GM23338 (cell line): Measurements from ENCODE around the gene RBFOX1. TPM values are rescaled to one million over a fixed set of nuclear protein-coding genes. Genes with fewer than 3 reads are reported as not detected.

Experiments used
- ATAC-seq: fragments of 200-7000 bp; cut with Tn5 transposase; 3 replicates; pipeline ENCODE4 v1.9.1; 2020
- DNase-seq: peaks from one replicate; pipeline ENCODE4 v3.0.0-alpha.2; 2015; ENCODE audit warnings: low spot score
- H2AFZ ChIP-seq: fragments of 200-600 bp; sonication (generic); 2 replicates; pipeline ENCODE4 v1.8.0; 2016; ENCODE audit warnings: antibody characterized with exemption, mild to moderate bottlenecking, moderate library complexity
- H3F3A ChIP-seq: fragments of 200-600 bp; sonication (generic); replicated peaks from 2 replicates; pipeline ENCODE4 v1.8.0; 2017; ENCODE audit warnings: antibody characterized with exemption, mixed run types, low read depth
- H3K27ac ChIP-seq: fragments of 200-600 bp; sonication (generic); 2 replicates; pipeline ENCODE4 v1.6.1; 2016; ENCODE audit warnings: low read depth
- H3K27me3 ChIP-seq: fragments of 200-600 bp; sonication (generic); 2 replicates; pipeline ENCODE4 v1.8.0; 2016; ENCODE audit warnings: mild to moderate bottlenecking, mixed run types, moderate library complexity; ENCODE audit not compliant: insufficient read depth
- H3K36me3 ChIP-seq: fragments of 200-600 bp; sonication (generic); 2 replicates; pipeline ENCODE4 v1.8.0; 2016; ENCODE audit warnings: mild to moderate bottlenecking; ENCODE audit not compliant: insufficient read depth
- H3K4me1 ChIP-seq: fragments of 200-600 bp; sonication (generic); 2 replicates; pipeline ENCODE4 v1.8.0; 2016; ENCODE audit warnings: mild to moderate bottlenecking, moderate library complexity; ENCODE audit not compliant: insufficient read depth
- H3K4me2 ChIP-seq: fragments of 200-600 bp; sonication (generic); 2 replicates; pipeline ENCODE4 v1.7.1; 2017; ENCODE audit warnings: mixed run types
- H3K4me3 ChIP-seq: fragments of 200-600 bp; sonication (generic); 2 replicates; pipeline ENCODE4 v1.6.1; 2016; ENCODE audit warnings: mixed run types
- H3K79me2 ChIP-seq: fragments of 200-600 bp; sonication (generic); replicated peaks from 2 replicates; pipeline ENCODE4 v1.8.0; 2017; ENCODE audit warnings: mild to moderate bottlenecking; ENCODE audit not compliant: insufficient read depth
- H3K9me2 ChIP-seq: fragments of 200-600 bp; sonication (generic); 2 replicates; pipeline ENCODE4 v1.8.0; 2017; ENCODE audit not compliant: insufficient read depth
- H4K20me1 ChIP-seq: fragments of 200-600 bp; sonication (generic); replicated peaks from 2 replicates; pipeline ENCODE4 v1.8.0; 2017; ENCODE audit warnings: mild to moderate bottlenecking; ENCODE audit not compliant: insufficient read depth
- H3K27ac Mint-ChIP-seq: 2 replicates; pipeline ENCODE4 v1.8.0; 2020; ENCODE audit warnings: inconsistent platforms, mild to moderate bottlenecking, moderate library complexity, mixed read lengths
- H3K27me3 Mint-ChIP-seq: 3 replicates; pipeline ENCODE4 v1.8.0; 2022; ENCODE audit warnings: low read depth, mild to moderate bottlenecking, moderate library complexity, mixed read lengths, inconsistent platforms; ENCODE audit not compliant: insufficient read depth, poor library complexity
- H3K36me3 Mint-ChIP-seq: 3 replicates; pipeline ENCODE4 v1.8.0; 2021; ENCODE audit warnings: low read depth, mild to moderate bottlenecking, inconsistent platforms, moderate library complexity, mixed read lengths
- H3K4me1 Mint-ChIP-seq: 3 replicates; pipeline ENCODE4 v1.8.0; 2020; ENCODE audit warnings: mild to moderate bottlenecking, inconsistent platforms, mixed read lengths
- H3K4me3 Mint-ChIP-seq: 3 replicates; pipeline ENCODE4 v1.8.0; 2021; ENCODE audit warnings: moderate library complexity, mild to moderate bottlenecking, inconsistent platforms, mixed read lengths
- H3K9me3 Mint-ChIP-seq: 3 replicates; pipeline ENCODE4 v1.8.0; 2020; ENCODE audit warnings: moderate library complexity, mild to moderate bottlenecking, inconsistent platforms, mixed read lengths
- CREB1 ChIP-seq: fragments of 250-450 bp; sonication (Bioruptor Pico); IDR thresholded peaks from 2 replicates; pipeline ENCODE4 v1.5.0; 2020; ENCODE audit warnings: low read depth, mild to moderate bottlenecking, moderate library complexity
- EZH2 ChIP-seq: fragments of 200-600 bp; sonication (generic); IDR thresholded peaks from one replicate; pipeline ENCODE4 v1.8.0; 2017; ENCODE audit warnings: antibody characterized with exemption, mild to moderate bottlenecking, low read depth; ENCODE audit not compliant: unreplicated experiment
- EZH2phosphoT487 ChIP-seq: fragments of 200-600 bp; sonication (generic); IDR thresholded peaks from one replicate; pipeline ENCODE4 v1.8.1; 2018; ENCODE audit warnings: antibody characterized with exemption; ENCODE audit not compliant: unreplicated experiment
- JUNB ChIP-seq: IDR thresholded peaks from one replicate; pipeline ENCODE4 v1.6.1; 2016; ENCODE audit warnings: antibody characterized with exemption; ENCODE audit not compliant: unreplicated experiment
- NANOG ChIP-seq: IDR thresholded peaks from 2 replicates; pipeline ENCODE4 v1.6.1; 2016; ENCODE audit warnings: antibody characterized with exemption, borderline replicate concordance
- POLR2AphosphoS5 ChIP-seq: IDR thresholded peaks from 2 replicates; pipeline ENCODE4 v1.6.1; 2016; ENCODE audit warnings: antibody characterized with exemption, low read depth
- ZNF331 ChIP-seq: fragments of 250-450 bp; sonication (Bioruptor Pico); IDR thresholded peaks from 2 replicates; pipeline ENCODE4 v1.5.0; 2020; ENCODE audit warnings: low read depth, mild to moderate bottlenecking, moderate library complexity
- polyA plus RNA-seq: library from polyadenylated mRNA; unstranded; fragments of >200 nt; fragmentation: Nextera tagmentation; extraction: Ambion mirVana; gene quantifications from 2 replicates; pipeline ENCODE4 v1.2.1, GENCODE V29; 2016
- total RNA-seq: library from RNA; depleted of rRNA; stranded (reverse); fragments of >200 nt; shearing (Covaris generic); gene quantifications from 2 replicates; pipeline ENCODE4 v1.2.3, GENCODE V29; 2014
- TF ChIP-seq, protein P1 (sequence below), 2 experiments: fragments of 200-600 bp in 1 of 2; sonication (generic) in 1 of 2; conservative IDR thresholded peaks; 2 replicates each; pipeline versions ENCODE4 v1.5.1 to v1.6.1; 2016 to 2017; ENCODE audit warnings: antibody characterized with exemption in 2 of 2, low read depth in 2 of 2, mild to moderate bottlenecking in 2 of 2, moderate library complexity in 1 of 2
- TF ChIP-seq, protein P2 (sequence below): fragments of 250-450 bp; sonication (Bioruptor Pico); IDR thresholded peaks from 2 replicates; pipeline ENCODE4 v1.5.0; 2020; ENCODE audit warnings: mild to moderate bottlenecking, moderate library complexity
- TF ChIP-seq, protein P3 (sequence below): IDR thresholded peaks from 2 replicates; pipeline ENCODE4 v1.6.1; 2016; ENCODE audit warnings: antibody characterized with exemption

The RBFOX1 gene
- total and polyA plus RNA-seq, 2 experiments from 2014 or later, result 2.5 to 3.6 TPM

DNA sequence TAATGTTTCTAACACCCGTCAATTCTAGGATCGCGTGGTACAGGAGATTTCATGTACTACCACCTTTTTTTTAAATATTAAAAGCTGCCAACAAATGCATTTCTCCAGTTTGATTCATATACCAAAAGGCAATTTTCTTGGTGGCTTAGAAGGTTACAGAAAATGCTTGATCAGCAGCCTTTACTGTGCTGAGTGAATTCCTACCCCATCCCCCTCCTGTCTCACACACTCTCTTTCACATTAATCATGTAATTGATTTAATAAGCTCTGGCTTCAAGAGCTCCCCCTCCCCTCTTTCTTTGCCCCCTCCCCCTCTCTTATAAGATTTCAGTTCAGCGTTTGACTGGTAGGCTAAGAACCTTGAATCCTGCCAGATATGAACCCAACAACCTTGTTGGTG lies 110.5 kb downstream of the RBFOX1 start:
- H3K36me3 ChIP-seq, result no peaks in the 10 kb centered on the region
- ATAC-seq (no peak), DNase-seq (no peak)
- Mint-ChIP-seq H3K36me3 (peaks cover 5% of the 10 kb centered on the region; the same call in 1 of the 3 replicates), H3K27me3 (no peaks in the 10 kb centered on the region), H3K27ac (no peak overlapping the region), H3K4me3 (no peak overlapping the region), H3K9me3 (peaks cover 5% of the 10 kb centered on the region; the same call in 2 of the 3 replicates), H3K4me1 (peaks cover 60% of the 10 kb centered on the region)
- no peak overlapping the region for H3K4me2 ChIP-seq
- H3K4me3 ChIP-seq, result no peak overlapping the region
- no peaks in the 10 kb centered on the region for H3F3A ChIP-seq
- no peaks in the 10 kb centered on the region for H4K20me1 ChIP-seq
- H3K27me3 ChIP-seq, result no peaks in the 10 kb centered on the region
- peaks cover 16% of the 10 kb centered on the region for H3K4me1 ChIP-seq
- H3K27ac ChIP-seq, result no peak overlapping the region
- no peaks in the 10 kb centered on the region for H3K79me2 ChIP-seq
- H3K9me2 ChIP-seq, result no peaks in the 10 kb centered on the region
- no peak for TF ChIP-seq CREB1 (CRISPR knock-in tag)
- TF ChIP-seq NANOG, result no peak
- TF ChIP-seq JUNB, result no peak
- no peak for TF ChIP-seq POLR2AphosphoS5
- no peak overlapping the region for H2AFZ ChIP-seq

DNA sequence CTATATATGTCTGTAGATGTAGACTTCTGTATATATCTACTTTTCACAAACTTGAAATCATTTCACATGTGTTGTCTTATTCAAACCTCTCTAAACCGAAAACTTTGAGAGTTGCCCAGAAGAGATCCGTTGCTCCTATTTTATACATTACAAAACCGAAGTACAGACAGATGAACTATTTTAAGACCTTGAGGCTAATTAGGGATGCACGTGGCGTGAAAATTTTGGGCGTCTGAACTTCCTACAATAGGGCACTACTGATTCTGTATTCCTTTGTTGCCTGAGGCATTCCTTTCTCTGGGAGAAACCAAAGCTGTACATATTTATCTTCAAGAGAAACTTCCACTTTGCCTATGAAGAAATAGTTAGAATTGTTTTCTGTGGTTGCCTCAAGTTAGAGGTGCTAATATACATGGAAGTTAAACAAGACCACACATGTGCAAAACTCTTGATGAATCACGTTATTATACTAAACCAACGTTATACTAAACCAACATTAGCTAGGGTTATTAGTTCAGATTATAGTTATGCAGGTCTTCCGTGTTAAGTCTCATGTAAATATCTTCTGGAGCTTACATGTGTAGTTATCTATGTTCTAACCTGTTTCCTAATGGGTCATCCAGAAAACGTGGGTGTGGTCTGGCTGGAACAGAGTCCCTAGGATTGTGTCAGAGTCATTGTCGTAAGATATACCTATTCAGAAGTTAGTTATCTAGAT lies 111.2 kb downstream of the RBFOX1 start:
- H3K36me3 ChIP-seq, result no peaks in the 10 kb centered on the region
- H3K4me1 Mint-ChIP-seq, result peaks cover 56% of the 10 kb centered on the region
- H3K4me3 ChIP-seq, result no peak overlapping the region
- no peak overlapping the region for H3K27ac Mint-ChIP-seq
- no peaks in the 10 kb centered on the region for H3K9me2 ChIP-seq
- DNase-seq (no peak), ATAC-seq (no peak)
- no peak overlapping the region for H3K27ac ChIP-seq
- H3K4me1 ChIP-seq, result peaks cover 16% of the 10 kb centered on the region
- H2AFZ ChIP-seq, result no peak overlapping the region
- peaks cover 5% of the 10 kb centered on the region; the same call in 1 of the 3 replicates for H3K36me3 Mint-ChIP-seq
- H3K4me2 ChIP-seq, result no peak overlapping the region
- H3K27me3 Mint-ChIP-seq, result no peaks in the 10 kb centered on the region
- H4K20me1 ChIP-seq, result no peaks in the 10 kb centered on the region
- H3K79me2 ChIP-seq, result no peaks in the 10 kb centered on the region
- H3F3A ChIP-seq, result no peaks in the 10 kb centered on the region
- no peaks in the 10 kb centered on the region for H3K27me3 ChIP-seq
- H3K9me3 Mint-ChIP-seq, result peaks cover 7% of the 10 kb centered on the region; the same call in 2 of the 3 replicates
- no peak overlapping the region for H3K4me3 Mint-ChIP-seq
- no peak for TF ChIP-seq JUNB
- TF ChIP-seq EZH2, result no peak
- no peak for TF ChIP-seq CREB1 (CRISPR knock-in tag)
- no peak for TF ChIP-seq ZNF331
- TF ChIP-seq, protein P1, sequence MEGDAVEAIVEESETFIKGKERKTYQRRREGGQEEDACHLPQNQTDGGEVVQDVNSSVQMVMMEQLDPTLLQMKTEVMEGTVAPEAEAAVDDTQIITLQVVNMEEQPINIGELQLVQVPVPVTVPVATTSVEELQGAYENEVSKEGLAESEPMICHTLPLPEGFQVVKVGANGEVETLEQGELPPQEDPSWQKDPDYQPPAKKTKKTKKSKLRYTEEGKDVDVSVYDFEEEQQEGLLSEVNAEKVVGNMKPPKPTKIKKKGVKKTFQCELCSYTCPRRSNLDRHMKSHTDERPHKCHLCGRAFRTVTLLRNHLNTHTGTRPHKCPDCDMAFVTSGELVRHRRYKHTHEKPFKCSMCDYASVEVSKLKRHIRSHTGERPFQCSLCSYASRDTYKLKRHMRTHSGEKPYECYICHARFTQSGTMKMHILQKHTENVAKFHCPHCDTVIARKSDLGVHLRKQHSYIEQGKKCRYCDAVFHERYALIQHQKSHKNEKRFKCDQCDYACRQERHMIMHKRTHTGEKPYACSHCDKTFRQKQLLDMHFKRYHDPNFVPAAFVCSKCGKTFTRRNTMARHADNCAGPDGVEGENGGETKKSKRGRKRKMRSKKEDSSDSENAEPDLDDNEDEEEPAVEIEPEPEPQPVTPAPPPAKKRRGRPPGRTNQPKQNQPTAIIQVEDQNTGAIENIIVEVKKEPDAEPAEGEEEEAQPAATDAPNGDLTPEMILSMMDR (conservative IDR thresholded peaks at IDR 0.05; ENCODE audit: low read depth in 2 of 2), result no peak
- TF ChIP-seq EZH2phosphoT487, result no peak
- TF ChIP-seq, protein P2, sequence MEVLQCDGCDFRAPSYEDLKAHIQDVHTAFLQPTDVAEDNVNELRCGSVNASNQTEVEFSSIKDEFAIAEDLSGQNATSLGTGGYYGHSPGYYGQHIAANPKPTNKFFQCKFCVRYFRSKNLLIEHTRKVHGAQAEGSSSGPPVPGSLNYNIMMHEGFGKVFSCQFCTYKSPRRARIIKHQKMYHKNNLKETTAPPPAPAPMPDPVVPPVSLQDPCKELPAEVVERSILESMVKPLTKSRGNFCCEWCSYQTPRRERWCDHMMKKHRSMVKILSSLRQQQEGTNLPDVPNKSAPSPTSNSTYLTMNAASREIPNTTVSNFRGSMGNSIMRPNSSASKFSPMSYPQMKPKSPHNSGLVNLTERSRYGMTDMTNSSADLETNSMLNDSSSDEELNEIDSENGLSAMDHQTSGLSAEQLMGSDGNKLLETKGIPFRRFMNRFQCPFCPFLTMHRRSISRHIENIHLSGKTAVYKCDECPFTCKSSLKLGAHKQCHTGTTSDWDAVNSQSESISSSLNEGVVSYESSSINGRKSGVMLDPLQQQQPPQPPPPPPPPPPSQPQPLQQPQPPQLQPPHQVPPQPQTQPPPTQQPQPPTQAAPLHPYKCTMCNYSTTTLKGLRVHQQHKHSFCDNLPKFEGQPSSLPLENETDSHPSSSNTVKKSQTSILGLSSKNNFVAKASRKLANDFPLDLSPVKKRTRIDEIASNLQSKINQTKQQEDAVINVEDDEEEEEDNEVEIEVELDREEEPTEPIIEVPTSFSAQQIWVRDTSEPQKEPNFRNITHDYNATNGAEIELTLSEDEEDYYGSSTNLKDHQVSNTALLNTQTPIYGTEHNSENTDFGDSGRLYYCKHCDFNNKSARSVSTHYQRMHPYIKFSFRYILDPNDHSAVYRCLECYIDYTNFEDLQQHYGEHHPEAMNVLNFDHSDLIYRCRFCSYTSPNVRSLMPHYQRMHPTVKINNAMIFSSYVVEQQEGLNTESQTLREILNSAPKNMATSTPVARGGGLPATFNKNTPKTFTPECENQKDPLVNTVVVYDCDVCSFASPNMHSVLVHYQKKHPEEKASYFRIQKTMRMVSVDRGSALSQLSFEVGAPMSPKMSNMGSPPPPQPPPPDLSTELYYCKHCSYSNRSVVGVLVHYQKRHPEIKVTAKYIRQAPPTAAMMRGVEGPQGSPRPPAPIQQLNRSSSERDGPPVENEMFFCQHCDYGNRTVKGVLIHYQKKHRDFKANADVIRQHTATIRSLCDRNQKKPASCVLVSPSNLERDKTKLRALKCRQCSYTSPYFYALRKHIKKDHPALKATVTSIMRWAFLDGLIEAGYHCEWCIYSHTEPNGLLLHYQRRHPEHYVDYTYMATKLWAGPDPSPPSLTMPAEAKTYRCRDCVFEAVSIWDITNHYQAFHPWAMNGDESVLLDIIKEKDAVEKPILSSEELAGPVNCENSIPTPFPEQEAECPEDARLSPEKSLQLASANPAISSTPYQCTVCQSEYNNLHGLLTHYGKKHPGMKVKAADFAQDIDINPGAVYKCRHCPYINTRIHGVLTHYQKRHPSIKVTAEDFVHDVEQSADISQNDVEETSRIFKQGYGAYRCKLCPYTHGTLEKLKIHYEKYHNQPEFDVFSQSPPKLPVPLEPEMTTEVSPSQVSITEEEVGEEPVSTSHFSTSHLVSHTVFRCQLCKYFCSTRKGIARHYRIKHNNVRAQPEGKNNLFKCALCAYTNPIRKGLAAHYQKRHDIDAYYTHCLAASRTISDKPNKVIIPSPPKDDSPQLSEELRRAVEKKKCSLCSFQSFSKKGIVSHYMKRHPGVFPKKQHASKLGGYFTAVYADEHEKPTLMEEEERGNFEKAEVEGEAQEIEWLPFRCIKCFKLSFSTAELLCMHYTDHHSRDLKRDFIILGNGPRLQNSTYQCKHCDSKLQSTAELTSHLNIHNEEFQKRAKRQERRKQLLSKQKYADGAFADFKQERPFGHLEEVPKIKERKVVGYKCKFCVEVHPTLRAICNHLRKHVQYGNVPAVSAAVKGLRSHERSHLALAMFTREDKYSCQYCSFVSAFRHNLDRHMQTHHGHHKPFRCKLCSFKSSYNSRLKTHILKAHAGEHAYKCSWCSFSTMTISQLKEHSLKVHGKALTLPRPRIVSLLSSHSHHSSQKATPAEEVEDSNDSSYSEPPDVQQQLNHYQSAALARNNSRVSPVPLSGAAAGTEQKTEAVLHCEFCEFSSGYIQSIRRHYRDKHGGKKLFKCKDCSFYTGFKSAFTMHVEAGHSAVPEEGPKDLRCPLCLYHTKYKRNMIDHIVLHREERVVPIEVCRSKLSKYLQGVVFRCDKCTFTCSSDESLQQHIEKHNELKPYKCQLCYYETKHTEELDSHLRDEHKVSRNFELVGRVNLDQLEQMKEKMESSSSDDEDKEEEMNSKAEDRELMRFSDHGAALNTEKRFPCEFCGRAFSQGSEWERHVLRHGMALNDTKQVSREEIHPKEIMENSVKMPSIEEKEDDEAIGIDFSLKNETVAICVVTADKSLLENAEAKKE (CRISPR knock-in tag), result no peak
- TF ChIP-seq NANOG, result no peak
- TF ChIP-seq, protein P3, sequence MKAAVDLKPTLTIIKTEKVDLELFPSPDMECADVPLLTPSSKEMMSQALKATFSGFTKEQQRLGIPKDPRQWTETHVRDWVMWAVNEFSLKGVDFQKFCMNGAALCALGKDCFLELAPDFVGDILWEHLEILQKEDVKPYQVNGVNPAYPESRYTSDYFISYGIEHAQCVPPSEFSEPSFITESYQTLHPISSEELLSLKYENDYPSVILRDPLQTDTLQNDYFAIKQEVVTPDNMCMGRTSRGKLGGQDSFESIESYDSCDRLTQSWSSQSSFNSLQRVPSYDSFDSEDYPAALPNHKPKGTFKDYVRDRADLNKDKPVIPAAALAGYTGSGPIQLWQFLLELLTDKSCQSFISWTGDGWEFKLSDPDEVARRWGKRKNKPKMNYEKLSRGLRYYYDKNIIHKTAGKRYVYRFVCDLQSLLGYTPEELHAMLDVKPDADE, result no peak
